Inflammatory macrophage treated with lipopolysaccharide for 1 hour (primary cell): ENCODE data around the gene PRXL2B.
A peak's percentile ranks its signal among the peaks of the same experiment; 100 is the strongest.

ENCODE experiments used
- DNase-seq, 2 donors: peaks; one replicate each; pipeline ENCODE4 v3.0.0-alpha.2; 2020 to 2022

The PRXL2B gene

GRCh38 chr1:2602866-2603520, 16.4 kb downstream of the PRXL2B start:
- DNase-seq, result no peak

- DNase-seq, result no peak
Measured at GRCh38 chr1:2603521-2604155, 17.1 kb downstream of the PRXL2B start.

GRCh38 chr1:2604156-2604843, 17.7 kb downstream of the PRXL2B start:
- DNase-seq, result no peak

GRCh38 chr1:2604844-2605508, 18.4 kb downstream of the PRXL2B start:
- DNase-seq, result no peak

- DNase-seq, result no peak
Measured at GRCh38 chr1:2605509-2606395, 19.2 kb downstream of the PRXL2B start.

- DNase-seq, result no peak
Measured at GRCh38 chr1:2606396-2606880, 19.9 kb downstream of the PRXL2B start.

GRCh38 chr1:2606881-2607621, 20.5 kb downstream of the PRXL2B start:
- no peak for DNase-seq

GRCh38 chr1:2607641-2608091, 21.1 kb downstream of the PRXL2B start:
- no peak for DNase-seq

GRCh38 chr1:2609319-2610035, 22.9 kb downstream of the PRXL2B start:
- no peak for DNase-seq

- DNase-seq, result no peak
Measured at GRCh38 chr1:2610036-2610959, 23.7 kb downstream of the PRXL2B start.

- peak; percentile 7 to 26 for DNase-seq
Measured at GRCh38 chr1:2611031-2611501, 24.5 kb downstream of the PRXL2B start.

GRCh38 chr1:2611621-2612437, 25.3 kb downstream of the PRXL2B start:
- DNase-seq, result no peak

- no peak for DNase-seq
Measured at GRCh38 chr1:2612591-2613365, 26.2 kb downstream of the PRXL2B start.

GRCh38 chr1:2614145-2614544, 27.6 kb downstream of the PRXL2B start:
- DNase-seq, result no peak

GRCh38 chr1:2617971-2618470, 31.4 kb downstream of the PRXL2B start:
- DNase-seq, result no peak

- no peak for DNase-seq
Measured at GRCh38 chr1:2623571-2624337, 37.2 kb downstream of the PRXL2B start.
